Measurements from ENCODE around the gene TRPM5. TPM values are rescaled to one million over a fixed set of nuclear protein-coding genes. Genes with fewer than 3 reads are reported as not detected.

Gene TRPM5
- total RNA-seq, 2 experiments from 2014 or later = not detected

DNA sequence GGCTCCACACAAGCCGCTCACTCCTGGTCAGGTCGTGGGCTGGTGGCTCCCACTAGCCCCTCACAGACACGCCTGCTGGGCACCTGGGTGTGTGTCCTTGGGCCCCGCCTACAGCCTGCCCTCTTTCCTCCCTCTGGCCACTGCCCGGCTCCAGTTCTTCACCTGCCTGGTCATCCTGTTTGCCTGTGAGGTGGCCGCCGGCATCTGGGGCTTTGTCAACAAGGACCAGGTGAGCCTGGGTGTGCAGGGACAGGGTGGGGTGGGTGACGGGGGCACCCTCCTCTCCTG is 49.6 kb downstream of the TRPM5 start:
- peak overlapping the region; percentile 43 for H3K27ac Mint-ChIP-seq
- H3K9me3 Mint-ChIP-seq (ENCODE audit: insufficient read depth) = no peaks in the 10 kb centered on the region
- DNase-seq (no peak), ATAC-seq (no peak)
- peaks cover 20% of the 10 kb centered on the region for H3K4me1 Mint-ChIP-seq (ENCODE audit: low read depth)
- H3K36me3 Mint-ChIP-seq (ENCODE audit: low read depth) = peaks cover 7% of the 10 kb centered on the region
- CTCF ChIA-PET = no interaction called here
- H3K4me3 Mint-ChIP-seq = no peak overlapping the region
- POLR2A ChIA-PET = no interaction called here
- no peaks in the 10 kb centered on the region for H3K27me3 Mint-ChIP-seq (ENCODE audit: low read depth)

Other genes starting within 250 kb of the TRPM5 start
- gene ASCL2, start 173.9 kb downstream of the TRPM5 start, total RNA-seq = under 1 TPM; 0.13 to 0.53 TPM
- 10 to 100 TPM; 37.1 to 43.2 TPM for gene C11orf21, start 142.6 kb downstream of the TRPM5 start, total RNA-seq
- gene TSPAN32, start 142.5 kb downstream of the TRPM5 start, total RNA-seq = 10 to 100 TPM; 39.7 to 47.0 TPM
- gene CD81, start 67.2 kb downstream of the TRPM5 start, total RNA-seq = 100 to 1,000 TPM; 142 to 145 TPM
- 10 to 100 TPM; 45.3 to 49.4 TPM for gene TSSC4, start 43.8 kb downstream of the TRPM5 start, total RNA-seq
- 10 to 100 TPM; 20.4 to 26.0 TPM for gene KCNQ1, start 494 bp upstream of the TRPM5 start, total RNA-seq

Measured in activated CD8-positive, alpha-beta T cell treated with anti-CD3 and anti-CD28 coated beads, Interleukin-2, amount 10 ng/mL, durations not matched to agents 7 days and 5 days (primary cell).